KMS-11 (cell line): ENCODE data around the gene NNMT.

Experiments used
- H2AFZ ChIP-seq: fragments of 200-600 bp; sonication (generic); 2 replicates; pipeline ENCODE4 v1.6.1; 2016; ENCODE audit warnings: antibody characterized with exemption, mixed run types, low read depth
- H3K27ac ChIP-seq: fragments of 200-600 bp; sonication (generic); 2 replicates; pipeline ENCODE4 v1.6.1; 2016; ENCODE audit warnings: mild to moderate bottlenecking, mixed run types
- H3K27me3 ChIP-seq: fragments of 200-600 bp; sonication (generic); 2 replicates; pipeline ENCODE4 v1.6.1; 2017; ENCODE audit warnings: mild to moderate bottlenecking, low read depth, mixed run types, moderate library complexity; ENCODE audit not compliant: insufficient read depth
- H3K36me3 ChIP-seq: fragments of 200-600 bp; sonication (generic); 2 replicates; pipeline ENCODE4 v1.6.1; 2017; ENCODE audit warnings: mild to moderate bottlenecking, mixed run types; ENCODE audit not compliant: insufficient read depth
- H3K4me1 ChIP-seq: fragments of 200-600 bp; sonication (generic); 2 replicates; pipeline ENCODE4 v1.6.1; 2016; ENCODE audit warnings: mild to moderate bottlenecking, low read depth, mixed run types; ENCODE audit not compliant: poor library complexity, severe bottlenecking
- H3K4me2 ChIP-seq: fragments of 200-600 bp; sonication (generic); 2 replicates; pipeline ENCODE4 v1.7.0; 2016; ENCODE audit warnings: mild to moderate bottlenecking, mixed run types
- H3K4me3 ChIP-seq: fragments of 200-600 bp; sonication (generic); IDR thresholded peaks from 2 replicates; pipeline ENCODE4 v1.6.1; 2017; ENCODE audit warnings: low read depth, low read length, mixed read lengths; ENCODE audit not compliant: insufficient read depth
- H3K79me2 ChIP-seq: fragments of 200-600 bp; sonication (generic); 2 replicates; pipeline ENCODE4 v1.6.1; 2016; ENCODE audit warnings: low read depth, mixed run types; ENCODE audit not compliant: insufficient read depth
- H3K9ac ChIP-seq: fragments of 200-600 bp; sonication (generic); 2 replicates; pipeline ENCODE4 v1.6.1; 2016; ENCODE audit warnings: mild to moderate bottlenecking, mixed run types
- H4K20me1 ChIP-seq: fragments of 200-600 bp; sonication (generic); 2 replicates; pipeline ENCODE4 v1.6.1; 2016; ENCODE audit warnings: mild to moderate bottlenecking, mixed run types; ENCODE audit not compliant: insufficient read depth
- CTCF ChIP-seq: fragments of 200-600 bp; sonication (generic); conservative IDR thresholded peaks from 2 replicates; pipeline ENCODE4 v1.6.1; 2017; ENCODE audit warnings: low read depth, mild to moderate bottlenecking, antibody characterized with exemption, low read length, moderate library complexity, mixed read lengths

NNMT gene

GRCh38 chr11:114258696-114259095 is 37.5 kb upstream of the NNMT start:
- Histone ChIP-seq H3K4me2 (no peak overlapping the region), H3K9ac (no peak overlapping the region), H3K36me3 (no peaks in the 10 kb centered on the region), H3K79me2 (no peaks in the 10 kb centered on the region), H3K4me1 (no peaks in the 10 kb centered on the region), H3K4me3 (no peak overlapping the region), H4K20me1 (no peaks in the 10 kb centered on the region), H2AFZ (no peak overlapping the region), H3K27ac (no peak overlapping the region), H3K27me3 (no peaks in the 10 kb centered on the region)
- no peak for TF ChIP-seq CTCF

- H2AFZ ChIP-seq: no peak overlapping the region
Observed at GRCh38 chr11:114259124-114259526, 37.1 kb upstream of the NNMT start.

GRCh38 chr11:114259551-114259983 is 36.6 kb upstream of the NNMT start:
- no peak overlapping the region for H3K9ac ChIP-seq
- no peak for TF ChIP-seq CTCF
- H4K20me1 ChIP-seq: no peaks in the 10 kb centered on the region
- H3K27ac ChIP-seq: no peak overlapping the region
- H3K4me1 ChIP-seq: no peaks in the 10 kb centered on the region
- no peak overlapping the region for H3K4me3 ChIP-seq
- H3K79me2 ChIP-seq: no peaks in the 10 kb centered on the region
- no peak overlapping the region for H3K4me2 ChIP-seq
- H2AFZ ChIP-seq: no peak overlapping the region
- H3K36me3 ChIP-seq: no peaks in the 10 kb centered on the region
- no peaks in the 10 kb centered on the region for H3K27me3 ChIP-seq

More at GRCh38 chr11:114259124-114259526, 37.1 kb upstream of the NNMT start:
- H3K27me3 ChIP-seq: no peaks in the 10 kb centered on the region
- no peaks in the 10 kb centered on the region for H3K79me2 ChIP-seq
- no peaks in the 10 kb centered on the region for H4K20me1 ChIP-seq
- no peaks in the 10 kb centered on the region for H3K36me3 ChIP-seq
- H3K4me1 ChIP-seq: no peaks in the 10 kb centered on the region
- H3K27ac ChIP-seq: no peak overlapping the region
- H3K4me2 ChIP-seq: no peak overlapping the region
- no peak overlapping the region for H3K4me3 ChIP-seq
- TF ChIP-seq CTCF: no peak
- H3K9ac ChIP-seq: no peak overlapping the region

- no peaks in the 10 kb centered on the region for H3K79me2 ChIP-seq
- H3K27me3 ChIP-seq: no peaks in the 10 kb centered on the region
- no peaks in the 10 kb centered on the region for H3K4me1 ChIP-seq
- H3K36me3 ChIP-seq: no peaks in the 10 kb centered on the region
- H3K9ac ChIP-seq: no peak overlapping the region
- no peaks in the 10 kb centered on the region for H4K20me1 ChIP-seq
- no peak overlapping the region for H3K4me2 ChIP-seq
- no peak overlapping the region for H3K27ac ChIP-seq
- no peak overlapping the region for H2AFZ ChIP-seq
- no peak for TF ChIP-seq CTCF
- no peak overlapping the region for H3K4me3 ChIP-seq
Observed at GRCh38 chr11:114260077-114260476, 36.1 kb upstream of the NNMT start.
